ENCODE measurements around the gene TOLLIP.
"Not testable (repeated sequence)": the region's sequence is repeated elsewhere in the genome, so short reads cannot be mapped to it uniquely, and the experiment has no call there.

Gene TOLLIP

GRCh38 chr11:1309498-1310317 is at the start of gene TOLLIP:
TOLLIP (minus strand) TSS chr11:1309632; CDS start chr11:1309498, 134 bp downstream.
- DNase-seq (ENCODE audit: low read depth): peak; percentile 91

DNA sequence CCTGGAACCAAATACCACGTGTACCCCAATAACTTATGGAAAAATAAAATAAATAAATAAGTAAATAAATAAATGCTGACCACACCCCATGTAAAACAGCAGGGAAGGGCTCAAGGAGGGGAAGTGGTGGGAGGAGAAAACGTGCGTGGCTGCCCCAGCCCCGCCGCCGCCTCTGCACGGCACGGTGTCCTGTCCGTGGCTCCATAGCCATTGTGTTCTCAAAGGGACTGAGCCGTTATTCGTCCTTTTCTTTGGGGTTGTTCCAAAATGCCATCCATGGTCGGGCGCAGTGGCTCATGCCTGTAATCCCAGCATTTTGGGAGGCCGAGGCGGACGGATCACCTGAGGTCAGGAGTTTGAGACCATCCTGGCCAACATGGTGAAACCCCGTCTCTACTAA is 49.5 kb upstream of the TOLLIP start:
- DNase-seq (ENCODE audit: low read depth): not testable (repeated sequence)

DNA sequence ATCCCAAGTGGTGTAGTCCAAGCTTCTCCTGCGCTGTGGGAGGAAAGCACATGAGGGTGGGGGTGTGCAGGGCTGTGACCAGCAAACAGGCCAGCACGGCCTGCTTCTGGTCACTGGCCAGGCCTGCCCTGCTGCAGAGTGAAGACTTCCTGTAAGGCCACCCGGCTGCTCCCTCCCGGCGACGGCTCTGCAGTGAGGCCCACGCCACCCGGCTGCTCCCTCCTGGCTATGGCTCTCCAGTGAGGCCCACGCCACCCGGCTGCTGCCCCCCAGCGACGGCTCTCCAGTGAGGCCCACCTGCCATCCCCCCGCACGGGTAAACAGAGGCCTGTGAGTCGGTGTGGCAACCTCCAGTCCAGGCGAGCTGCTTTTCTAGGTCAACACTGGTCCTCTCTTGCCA is 48.9 kb upstream of the TOLLIP start:
- no peak for DNase-seq (ENCODE audit: low read depth)

DNA sequence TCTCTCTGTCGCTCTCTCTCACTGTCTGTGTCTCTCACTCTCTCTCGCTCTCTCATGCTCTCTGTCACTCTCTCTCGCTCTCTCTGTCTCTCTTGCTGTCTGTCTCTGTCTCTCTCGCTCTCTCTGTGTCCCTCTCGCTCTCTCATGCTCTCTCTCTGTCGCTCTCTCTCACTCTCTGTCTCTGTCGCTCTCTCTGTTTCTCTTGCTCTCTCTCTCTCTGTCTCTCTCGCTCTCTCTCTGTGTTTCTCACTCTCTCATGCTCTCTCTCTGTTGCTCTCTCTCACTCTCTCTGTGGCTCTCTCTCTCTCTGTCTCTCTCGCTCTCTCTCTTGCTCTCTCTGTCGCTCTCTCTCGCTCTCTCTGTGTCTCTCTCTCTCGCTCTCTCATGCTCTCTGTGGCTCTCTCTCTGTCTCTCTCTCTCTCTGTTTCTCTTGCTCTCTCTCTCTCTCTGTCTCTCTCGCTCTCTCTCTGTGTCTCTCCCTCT is 47.1 kb upstream of the TOLLIP start:
- DNase-seq (ENCODE audit: low read depth): no peak

DNA sequence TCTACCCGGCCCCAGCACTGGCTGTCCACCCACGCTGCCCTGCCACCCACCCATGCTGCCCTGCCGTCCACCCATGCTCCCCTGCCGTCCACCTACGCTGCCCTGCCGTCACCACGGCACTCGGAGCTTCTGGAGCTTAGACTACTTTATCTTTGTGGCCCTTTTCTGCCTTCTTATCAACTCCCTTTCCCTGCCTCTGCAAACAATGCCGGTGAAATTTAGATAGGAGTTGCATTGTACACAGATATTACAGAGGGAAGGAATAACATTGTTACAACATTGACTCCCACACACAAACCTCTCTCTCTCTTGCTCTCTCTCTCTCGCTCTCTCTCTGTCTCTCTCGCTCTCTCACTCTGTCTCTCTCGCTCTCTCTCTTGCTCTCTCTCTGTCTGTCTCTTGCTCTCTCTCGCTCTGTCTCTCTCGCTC is 46.6 kb upstream of the TOLLIP start:
- no peak for DNase-seq (ENCODE audit: low read depth)

GRCh38 chr11:1354125-1354938 is 44.9 kb upstream of the TOLLIP start:
- DNase-seq (ENCODE audit: low read depth): no peak

GRCh38 chr11:1353383-1354124 is 44.1 kb upstream of the TOLLIP start:
- no peak for DNase-seq (ENCODE audit: low read depth)

DNA sequence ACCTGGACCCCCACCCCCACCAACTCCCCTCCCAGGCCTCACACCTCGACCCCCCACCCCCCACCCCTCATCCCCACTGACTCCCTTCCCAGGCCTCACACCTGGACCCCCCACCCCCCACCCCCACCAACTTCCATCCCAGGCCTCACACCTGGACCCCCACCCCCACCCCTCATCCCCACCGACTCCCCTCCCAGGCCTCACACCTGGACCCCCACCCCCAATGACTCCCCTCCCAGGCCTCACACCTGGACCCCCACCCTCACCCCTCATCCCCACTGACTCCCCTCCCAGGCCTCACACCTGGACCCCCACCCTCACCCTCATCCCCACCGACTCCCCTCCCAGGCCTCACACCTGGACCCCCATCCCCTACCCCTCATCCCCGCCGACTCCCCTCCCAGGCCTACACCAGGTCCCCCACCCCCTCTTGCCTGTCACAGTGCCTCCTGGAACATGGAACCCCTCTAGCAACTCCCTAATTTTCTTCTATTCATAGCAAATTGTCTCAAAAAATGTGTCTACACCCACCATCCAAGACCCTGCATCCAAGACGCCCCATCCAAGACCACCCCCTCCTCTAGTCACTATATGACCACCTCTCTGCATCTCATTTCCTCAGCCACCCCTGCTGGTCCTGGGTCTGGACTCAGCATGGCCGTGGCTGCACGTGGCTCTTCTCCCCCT is 43.4 kb upstream of the TOLLIP start:
- DNase-seq (ENCODE audit: low read depth): no peak

GRCh38 chr11:1351278-1351937 is 42.0 kb upstream of the TOLLIP start:
- peak; percentile 30 for DNase-seq (ENCODE audit: low read depth)

GRCh38 chr11:1350086-1350725 is 40.8 kb upstream of the TOLLIP start:
- no peak for DNase-seq (ENCODE audit: low read depth)

GRCh38 chr11:1349327-1350041 is 40.1 kb upstream of the TOLLIP start:
- no peak for DNase-seq (ENCODE audit: low read depth)

GRCh38 chr11:1348796-1349326 is 39.4 kb upstream of the TOLLIP start:
- no peak for DNase-seq (ENCODE audit: low read depth)

DNA sequence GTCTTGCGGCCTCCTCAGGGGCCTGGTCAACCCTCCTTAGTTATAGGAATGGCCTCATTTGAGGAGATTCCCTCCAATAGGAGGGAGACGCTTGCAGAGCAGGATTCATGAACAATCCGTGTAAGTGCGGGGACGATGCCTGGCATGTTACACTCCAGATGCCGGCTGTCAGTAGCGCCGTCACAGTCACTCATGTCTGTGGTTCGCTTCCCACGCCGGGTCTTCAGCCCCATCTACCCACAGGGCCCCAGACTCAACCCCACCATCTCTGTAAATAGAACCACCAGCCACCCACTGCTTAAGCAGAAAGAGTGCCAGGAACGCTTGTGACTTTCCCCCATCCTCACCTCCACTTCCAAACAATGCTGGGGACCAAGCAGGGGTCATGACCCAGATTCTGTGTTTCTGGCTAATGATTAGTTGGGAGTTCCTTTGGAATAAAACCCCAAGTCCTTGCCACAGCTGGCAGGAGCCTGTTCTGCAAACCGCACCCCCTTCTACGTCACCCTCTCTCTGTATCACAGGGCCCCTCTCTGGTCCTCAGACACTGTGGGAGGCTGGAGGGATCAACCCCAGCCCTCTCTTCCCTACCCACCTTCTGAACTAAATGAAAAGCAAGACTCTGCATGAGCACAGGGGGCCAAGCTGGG is 38.8 kb upstream of the TOLLIP start:
- no peak for DNase-seq (ENCODE audit: low read depth)

- DNase-seq (ENCODE audit: low read depth): not testable (repeated sequence)
Measured at GRCh38 chr11:1347411-1347999, 38.1 kb upstream of the TOLLIP start.

DNA sequence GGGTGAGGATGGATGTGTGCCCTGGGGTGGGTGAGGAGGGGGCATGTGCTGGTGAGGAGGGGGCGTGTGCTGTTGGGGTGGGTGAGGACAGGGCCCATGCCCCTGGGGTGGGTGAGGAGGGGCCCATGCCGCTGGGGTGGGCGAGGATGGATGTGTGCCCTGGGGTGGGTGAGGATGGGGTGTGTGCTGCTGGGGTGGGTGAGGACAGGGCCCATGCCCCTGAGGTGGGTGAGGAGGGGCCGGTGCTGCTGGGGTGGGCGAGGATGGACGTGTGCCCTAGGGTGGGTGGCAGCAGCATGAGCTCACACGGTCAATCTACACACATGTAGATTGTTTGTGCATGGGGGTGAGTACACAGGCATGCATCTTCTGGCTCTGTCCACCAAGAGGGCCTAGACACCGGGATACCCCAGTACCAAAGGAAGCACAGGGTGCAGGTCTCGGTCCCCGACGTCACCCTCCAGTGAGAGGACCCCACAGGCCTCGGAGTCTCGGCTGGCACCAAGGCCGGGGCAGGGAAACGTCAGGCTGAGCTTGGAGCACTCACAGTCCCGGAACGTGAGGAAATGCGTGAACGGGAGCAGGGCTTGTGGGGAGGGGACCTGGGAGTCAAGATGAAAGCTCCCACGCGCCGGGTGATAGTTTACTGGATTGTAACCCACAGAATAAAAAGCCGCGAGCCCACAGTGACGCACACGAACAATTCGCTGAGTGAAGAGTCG is 37.4 kb upstream of the TOLLIP start:
- no peak for DNase-seq (ENCODE audit: low read depth)

DNA sequence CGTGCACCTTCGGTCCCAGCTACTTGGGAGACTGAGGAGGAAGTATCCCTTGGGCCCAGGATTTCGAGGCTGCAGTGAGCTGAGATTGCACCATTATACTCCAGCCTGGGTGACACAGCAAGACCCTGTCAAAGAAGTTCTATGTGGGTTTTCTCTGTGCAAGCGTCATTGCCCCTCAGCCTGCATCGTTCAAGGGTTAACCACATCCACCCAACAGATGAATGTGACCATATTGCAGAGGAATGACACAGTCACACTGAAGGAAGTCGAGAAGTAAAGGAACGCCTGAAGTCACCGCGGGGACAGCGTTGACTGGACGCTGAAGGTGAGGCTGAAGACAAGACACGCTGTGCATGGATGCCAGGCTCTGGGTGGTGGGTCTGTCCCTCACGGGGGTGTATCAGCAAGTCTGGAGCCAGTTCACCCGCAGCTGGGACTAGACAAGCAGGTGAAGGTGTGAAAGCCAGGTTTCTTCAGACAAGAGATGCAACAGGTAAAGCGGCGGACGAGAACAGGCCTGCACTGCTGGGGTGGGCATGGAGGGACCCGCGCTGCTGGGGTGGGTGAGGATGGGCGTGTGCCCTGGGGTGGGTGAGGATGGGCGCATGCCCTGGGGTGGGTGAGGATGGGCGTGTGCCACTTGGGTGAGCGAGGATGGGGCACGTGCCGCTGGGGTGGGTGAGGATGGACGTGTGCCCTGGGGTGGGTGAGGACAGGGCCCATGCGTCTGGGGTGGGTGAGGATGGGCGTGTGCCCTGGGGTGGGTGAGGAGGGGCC is 36.5 kb upstream of the TOLLIP start:
- DNase-seq (ENCODE audit: low read depth): no peak

DNA sequence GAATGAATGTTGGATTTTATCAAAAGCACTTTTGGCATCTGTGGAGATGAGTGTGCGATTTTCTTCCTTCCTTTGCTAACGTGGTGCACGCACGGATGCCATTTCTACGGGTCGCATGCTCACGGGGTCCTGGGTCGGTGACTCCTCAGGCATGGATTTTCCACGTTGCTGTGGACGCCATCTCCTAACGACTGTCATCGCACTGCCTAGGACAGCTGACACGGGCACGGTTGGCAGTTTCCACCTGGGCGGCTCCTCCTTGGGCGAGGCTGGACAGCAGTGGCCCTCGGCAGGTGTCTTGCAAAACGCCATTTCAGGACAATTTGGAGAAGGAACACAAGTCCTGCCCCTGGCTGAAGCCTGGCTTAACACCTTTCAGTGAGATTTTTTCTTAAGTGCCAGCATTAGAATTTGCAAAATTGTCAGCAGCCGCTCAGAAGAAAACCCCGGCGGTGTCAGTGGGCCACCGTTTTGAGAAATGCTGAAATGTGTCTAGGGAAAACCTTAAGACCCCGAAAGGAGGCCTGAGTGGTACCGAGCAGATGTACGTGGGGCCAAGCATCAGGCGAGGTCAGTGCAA is 34.7 kb upstream of the TOLLIP start:
- DNase-seq (ENCODE audit: low read depth): no peak

Data from ELR (cell line).